Measurements from ENCODE around the gene CGN.

The CGN gene

GRCh38 chr1:151510957-151511635, at the start of gene CGN:
Gene CGN (plus strand): TSS chr1:151511387. CDS start chr1:151518520, 7,133 bp downstream.
- DNase-seq (ENCODE audit: low spot score), result peak; percentile 96

- DNase-seq (ENCODE audit: low spot score), result no peak
Measured at GRCh38 chr1:151461694-151462093, 49.5 kb upstream of the CGN start.

GRCh38 chr1:151465026-151465425, 46.2 kb upstream of the CGN start:
- no peak for DNase-seq (ENCODE audit: low spot score)

- DNase-seq (ENCODE audit: low spot score), result peak; percentile 22
Measured at GRCh38 chr1:151472856-151473731, 38.1 kb upstream of the CGN start.

- no peak for DNase-seq (ENCODE audit: low spot score)
Measured at GRCh38 chr1:151474745-151475144, 36.4 kb upstream of the CGN start.

GRCh38 chr1:151475175-151475574, 36.0 kb upstream of the CGN start:
- DNase-seq (ENCODE audit: low spot score), result no peak

GRCh38 chr1:151476083-151476482, 35.1 kb upstream of the CGN start:
- no peak for DNase-seq (ENCODE audit: low spot score)

- DNase-seq (ENCODE audit: low spot score), result no peak
Measured at GRCh38 chr1:151477066-151477465, 34.1 kb upstream of the CGN start.

GRCh38 chr1:151478140-151478812, 32.9 kb upstream of the CGN start:
- no peak for DNase-seq (ENCODE audit: low spot score)

- no peak for DNase-seq (ENCODE audit: low spot score)
Measured at GRCh38 chr1:151478923-151479322, 32.3 kb upstream of the CGN start.

- no peak for DNase-seq (ENCODE audit: low spot score)
Measured at GRCh38 chr1:151479462-151479861, 31.7 kb upstream of the CGN start.

GRCh38 chr1:151482017-151482416, 29.2 kb upstream of the CGN start:
- no peak for DNase-seq (ENCODE audit: low spot score)

GRCh38 chr1:151485685-151486255, 25.4 kb upstream of the CGN start:
- DNase-seq (ENCODE audit: low spot score), result peak; percentile 29

- DNase-seq (ENCODE audit: low spot score), result no peak
Measured at GRCh38 chr1:151486557-151486956, 24.6 kb upstream of the CGN start.

- no peak for DNase-seq (ENCODE audit: low spot score)
Measured at GRCh38 chr1:151491641-151492040, 19.5 kb upstream of the CGN start.

GRCh38 chr1:151492120-151492519, 19.1 kb upstream of the CGN start:
- DNase-seq (ENCODE audit: low spot score), result no peak

- DNase-seq (ENCODE audit: low spot score), result no peak
Measured at GRCh38 chr1:151493042-151493441, 18.1 kb upstream of the CGN start.

GRCh38 chr1:151494741-151495281, 16.4 kb upstream of the CGN start:
- no peak for DNase-seq (ENCODE audit: low spot score)

GRCh38 chr1:151495316-151495715, 15.9 kb upstream of the CGN start:
- DNase-seq (ENCODE audit: low spot score), result no peak

GRCh38 chr1:151499365-151499764, 11.8 kb upstream of the CGN start:
- DNase-seq (ENCODE audit: low spot score), result no peak

GRCh38 chr1:151499930-151500329, 11.3 kb upstream of the CGN start:
- DNase-seq (ENCODE audit: low spot score), result no peak

- DNase-seq (ENCODE audit: low spot score), result no peak
Measured at GRCh38 chr1:151501474-151501873, 9.7 kb upstream of the CGN start.
